Measurements from ENCODE around the gene CUX1.

DNA sequence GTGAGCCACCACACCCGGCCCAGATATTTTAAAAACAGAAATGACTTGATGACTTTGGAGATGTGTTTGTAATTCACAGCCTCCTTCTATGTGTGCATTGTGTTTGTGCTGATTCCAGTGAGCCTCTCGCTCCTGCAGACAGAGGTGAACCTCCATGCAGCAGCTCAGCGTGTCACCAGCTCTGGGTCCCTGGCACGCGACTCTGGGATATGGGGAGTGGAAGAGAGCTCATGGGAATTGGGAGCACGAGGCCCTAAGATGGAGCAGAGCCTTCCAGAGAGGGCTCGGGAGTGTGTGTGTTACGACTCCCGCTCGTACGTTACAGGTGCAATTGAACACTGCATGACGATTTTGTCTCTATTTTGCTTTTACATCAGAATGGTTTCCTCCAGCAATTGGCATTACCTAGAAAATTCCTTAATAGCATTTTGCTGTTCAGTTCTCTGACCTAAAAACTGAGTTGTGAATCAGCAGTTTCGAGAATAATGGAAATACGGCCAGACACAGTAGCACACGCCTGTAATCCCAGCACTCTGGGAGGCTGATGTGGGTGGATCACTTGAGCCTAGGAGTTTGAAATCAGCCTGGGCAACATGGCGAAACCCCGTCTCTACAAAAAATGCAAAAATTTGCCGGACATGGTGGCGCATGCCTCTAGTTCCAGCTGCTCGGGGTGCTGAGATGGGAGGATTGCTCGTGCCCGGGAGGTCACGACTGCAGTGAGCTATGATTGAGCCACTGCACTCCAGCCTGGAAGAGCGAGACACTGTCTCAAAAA is 204.6 kb downstream of the CUX1 start:
- TF ChIP-seq, protein P1, sequence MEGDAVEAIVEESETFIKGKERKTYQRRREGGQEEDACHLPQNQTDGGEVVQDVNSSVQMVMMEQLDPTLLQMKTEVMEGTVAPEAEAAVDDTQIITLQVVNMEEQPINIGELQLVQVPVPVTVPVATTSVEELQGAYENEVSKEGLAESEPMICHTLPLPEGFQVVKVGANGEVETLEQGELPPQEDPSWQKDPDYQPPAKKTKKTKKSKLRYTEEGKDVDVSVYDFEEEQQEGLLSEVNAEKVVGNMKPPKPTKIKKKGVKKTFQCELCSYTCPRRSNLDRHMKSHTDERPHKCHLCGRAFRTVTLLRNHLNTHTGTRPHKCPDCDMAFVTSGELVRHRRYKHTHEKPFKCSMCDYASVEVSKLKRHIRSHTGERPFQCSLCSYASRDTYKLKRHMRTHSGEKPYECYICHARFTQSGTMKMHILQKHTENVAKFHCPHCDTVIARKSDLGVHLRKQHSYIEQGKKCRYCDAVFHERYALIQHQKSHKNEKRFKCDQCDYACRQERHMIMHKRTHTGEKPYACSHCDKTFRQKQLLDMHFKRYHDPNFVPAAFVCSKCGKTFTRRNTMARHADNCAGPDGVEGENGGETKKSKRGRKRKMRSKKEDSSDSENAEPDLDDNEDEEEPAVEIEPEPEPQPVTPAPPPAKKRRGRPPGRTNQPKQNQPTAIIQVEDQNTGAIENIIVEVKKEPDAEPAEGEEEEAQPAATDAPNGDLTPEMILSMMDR (tag by site-specific recombination; IDR thresholded peaks at IDR 0.05): no peak
- TF ChIP-seq ZNF792 (tag by site-specific recombination; IDR thresholded peaks at IDR 0.05) (no peak), TCF7L2 (IDR thresholded peaks at IDR 0.05; ENCODE audit: borderline replicate concordance, low read depth, low read length) (no peak), ZNF138 (tag by site-specific recombination; IDR thresholded peaks at IDR 0.05; ENCODE audit: borderline replicate concordance) (no peak), ZNF10 (tag by site-specific recombination; IDR thresholded peaks at IDR 0.05) (no peak), ZNF223 (tag by site-specific recombination; IDR thresholded peaks at IDR 0.05) (no peak)
- TF ChIP-seq, protein P2, sequence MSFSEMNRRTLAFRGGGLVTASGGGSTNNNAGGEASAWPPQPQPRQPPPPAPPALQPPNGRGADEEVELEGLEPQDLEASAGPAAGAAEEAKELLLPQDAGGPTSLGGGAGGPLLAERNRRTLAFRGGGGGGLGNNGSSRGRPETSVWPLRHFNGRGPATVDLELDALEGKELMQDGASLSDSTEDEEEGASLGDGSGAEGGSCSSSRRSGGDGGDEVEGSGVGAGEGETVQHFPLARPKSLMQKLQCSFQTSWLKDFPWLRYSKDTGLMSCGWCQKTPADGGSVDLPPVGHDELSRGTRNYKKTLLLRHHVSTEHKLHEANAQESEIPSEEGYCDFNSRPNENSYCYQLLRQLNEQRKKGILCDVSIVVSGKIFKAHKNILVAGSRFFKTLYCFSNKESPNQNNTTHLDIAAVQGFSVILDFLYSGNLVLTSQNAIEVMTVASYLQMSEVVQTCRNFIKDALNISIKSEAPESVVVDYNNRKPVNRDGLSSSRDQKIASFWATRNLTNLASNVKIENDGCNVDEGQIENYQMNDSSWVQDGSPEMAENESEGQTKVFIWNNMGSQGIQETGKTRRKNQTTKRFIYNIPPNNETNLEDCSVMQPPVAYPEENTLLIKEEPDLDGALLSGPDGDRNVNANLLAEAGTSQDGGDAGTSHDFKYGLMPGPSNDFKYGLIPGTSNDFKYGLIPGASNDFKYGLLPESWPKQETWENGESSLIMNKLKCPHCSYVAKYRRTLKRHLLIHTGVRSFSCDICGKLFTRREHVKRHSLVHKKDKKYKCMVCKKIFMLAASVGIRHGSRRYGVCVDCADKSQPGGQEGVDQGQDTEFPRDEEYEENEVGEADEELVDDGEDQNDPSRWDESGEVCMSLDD (tag by site-specific recombination; IDR thresholded peaks at IDR 0.05): no peak
- TF ChIP-seq, protein P3, sequence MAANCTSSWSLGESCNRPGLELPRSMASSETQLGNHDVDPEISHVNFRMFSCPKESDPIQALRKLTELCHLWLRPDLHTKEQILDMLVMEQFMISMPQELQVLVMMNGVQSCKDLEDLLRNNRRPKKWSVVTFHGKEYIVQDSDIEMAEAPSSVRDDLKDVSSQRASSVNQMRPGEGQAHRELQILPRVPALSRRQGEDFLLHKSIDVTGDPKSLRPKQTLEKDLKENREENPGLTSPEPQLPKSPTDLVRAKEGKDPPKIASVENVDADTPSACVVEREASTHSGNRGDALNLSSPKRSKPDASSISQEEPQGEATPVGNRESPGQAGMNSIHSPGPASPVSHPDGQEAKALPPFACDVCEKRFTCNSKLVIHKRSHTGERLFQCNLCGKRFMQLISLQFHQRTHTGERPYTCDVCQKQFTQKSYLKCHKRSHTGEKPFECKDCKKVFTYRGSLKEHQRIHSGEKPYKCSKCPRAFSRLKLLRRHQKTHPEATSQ (tag by site-specific recombination; IDR thresholded peaks at IDR 0.05): no peak
- TF ChIP-seq, protein P4, sequence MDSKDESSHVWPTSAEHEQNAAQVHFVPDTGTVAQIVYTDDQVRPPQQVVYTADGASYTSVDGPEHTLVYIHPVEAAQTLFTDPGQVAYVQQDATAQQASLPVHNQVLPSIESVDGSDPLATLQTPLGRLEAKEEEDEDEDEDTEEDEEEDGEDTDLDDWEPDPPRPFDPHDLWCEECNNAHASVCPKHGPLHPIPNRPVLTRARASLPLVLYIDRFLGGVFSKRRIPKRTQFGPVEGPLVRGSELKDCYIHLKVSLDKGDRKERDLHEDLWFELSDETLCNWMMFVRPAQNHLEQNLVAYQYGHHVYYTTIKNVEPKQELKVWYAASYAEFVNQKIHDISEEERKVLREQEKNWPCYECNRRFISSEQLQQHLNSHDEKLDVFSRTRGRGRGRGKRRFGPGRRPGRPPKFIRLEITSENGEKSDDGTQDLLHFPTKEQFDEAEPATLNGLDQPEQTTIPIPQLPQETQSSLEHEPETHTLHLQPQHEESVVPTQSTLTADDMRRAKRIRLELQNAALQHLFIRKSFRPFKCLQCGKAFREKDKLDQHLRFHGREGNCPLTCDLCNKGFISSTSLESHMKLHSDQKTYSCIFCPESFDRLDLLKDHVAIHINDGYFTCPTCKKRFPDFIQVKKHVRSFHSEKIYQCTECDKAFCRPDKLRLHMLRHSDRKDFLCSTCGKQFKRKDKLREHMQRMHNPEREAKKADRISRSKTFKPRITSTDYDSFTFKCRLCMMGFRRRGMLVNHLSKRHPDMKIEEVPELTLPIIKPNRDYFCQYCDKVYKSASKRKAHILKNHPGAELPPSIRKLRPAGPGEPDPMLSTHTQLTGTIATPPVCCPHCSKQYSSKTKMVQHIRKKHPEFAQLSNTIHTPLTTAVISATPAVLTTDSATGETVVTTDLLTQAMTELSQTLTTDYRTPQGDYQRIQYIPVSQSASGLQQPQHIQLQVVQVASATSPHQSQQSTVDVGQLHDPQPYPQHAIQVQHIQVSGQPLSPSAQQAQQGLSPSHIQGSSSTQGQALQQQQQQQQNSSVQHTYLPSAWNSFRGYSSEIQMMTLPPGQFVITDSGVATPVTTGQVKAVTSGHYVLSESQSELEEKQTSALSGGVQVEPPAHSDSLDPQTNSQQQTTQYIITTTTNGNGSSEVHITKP (tag by site-specific recombination; IDR thresholded peaks at IDR 0.05): no peak
- TF ChIP-seq, protein P5, sequence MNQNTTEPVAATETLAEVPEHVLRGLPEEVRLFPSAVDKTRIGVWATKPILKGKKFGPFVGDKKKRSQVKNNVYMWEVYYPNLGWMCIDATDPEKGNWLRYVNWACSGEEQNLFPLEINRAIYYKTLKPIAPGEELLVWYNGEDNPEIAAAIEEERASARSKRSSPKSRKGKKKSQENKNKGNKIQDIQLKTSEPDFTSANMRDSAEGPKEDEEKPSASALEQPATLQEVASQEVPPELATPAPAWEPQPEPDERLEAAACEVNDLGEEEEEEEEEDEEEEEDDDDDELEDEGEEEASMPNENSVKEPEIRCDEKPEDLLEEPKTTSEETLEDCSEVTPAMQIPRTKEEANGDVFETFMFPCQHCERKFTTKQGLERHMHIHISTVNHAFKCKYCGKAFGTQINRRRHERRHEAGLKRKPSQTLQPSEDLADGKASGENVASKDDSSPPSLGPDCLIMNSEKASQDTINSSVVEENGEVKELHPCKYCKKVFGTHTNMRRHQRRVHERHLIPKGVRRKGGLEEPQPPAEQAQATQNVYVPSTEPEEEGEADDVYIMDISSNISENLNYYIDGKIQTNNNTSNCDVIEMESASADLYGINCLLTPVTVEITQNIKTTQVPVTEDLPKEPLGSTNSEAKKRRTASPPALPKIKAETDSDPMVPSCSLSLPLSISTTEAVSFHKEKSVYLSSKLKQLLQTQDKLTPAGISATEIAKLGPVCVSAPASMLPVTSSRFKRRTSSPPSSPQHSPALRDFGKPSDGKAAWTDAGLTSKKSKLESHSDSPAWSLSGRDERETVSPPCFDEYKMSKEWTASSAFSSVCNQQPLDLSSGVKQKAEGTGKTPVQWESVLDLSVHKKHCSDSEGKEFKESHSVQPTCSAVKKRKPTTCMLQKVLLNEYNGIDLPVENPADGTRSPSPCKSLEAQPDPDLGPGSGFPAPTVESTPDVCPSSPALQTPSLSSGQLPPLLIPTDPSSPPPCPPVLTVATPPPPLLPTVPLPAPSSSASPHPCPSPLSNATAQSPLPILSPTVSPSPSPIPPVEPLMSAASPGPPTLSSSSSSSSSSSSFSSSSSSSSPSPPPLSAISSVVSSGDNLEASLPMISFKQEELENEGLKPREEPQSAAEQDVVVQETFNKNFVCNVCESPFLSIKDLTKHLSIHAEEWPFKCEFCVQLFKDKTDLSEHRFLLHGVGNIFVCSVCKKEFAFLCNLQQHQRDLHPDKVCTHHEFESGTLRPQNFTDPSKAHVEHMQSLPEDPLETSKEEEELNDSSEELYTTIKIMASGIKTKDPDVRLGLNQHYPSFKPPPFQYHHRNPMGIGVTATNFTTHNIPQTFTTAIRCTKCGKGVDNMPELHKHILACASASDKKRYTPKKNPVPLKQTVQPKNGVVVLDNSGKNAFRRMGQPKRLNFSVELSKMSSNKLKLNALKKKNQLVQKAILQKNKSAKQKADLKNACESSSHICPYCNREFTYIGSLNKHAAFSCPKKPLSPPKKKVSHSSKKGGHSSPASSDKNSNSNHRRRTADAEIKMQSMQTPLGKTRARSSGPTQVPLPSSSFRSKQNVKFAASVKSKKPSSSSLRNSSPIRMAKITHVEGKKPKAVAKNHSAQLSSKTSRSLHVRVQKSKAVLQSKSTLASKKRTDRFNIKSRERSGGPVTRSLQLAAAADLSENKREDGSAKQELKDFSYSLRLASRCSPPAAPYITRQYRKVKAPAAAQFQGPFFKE (tag by site-specific recombination; IDR thresholded peaks at IDR 0.05; ENCODE audit: borderline replicate concordance): no peak
